AG04450 (cell line): ENCODE data around the gene ZNF689. TPM values are rescaled to one million over a fixed set of nuclear protein-coding genes. Genes with fewer than 3 reads are reported as not detected.

Experiments
- CTCF ChIA-PET: fragments of 300-600, 350-600 bp; formaldehyde crosslinking; extraction: SDS; loops from one replicate; lab custom pipeline; 2022; ENCODE audit warnings: antibody characterized with exemption, inconsistent platforms; lab: Charles Lee
- POLR2A ChIA-PET: fragments of 350-600 bp; formaldehyde crosslinking; extraction: SDS; loops from one replicate; lab custom pipeline; 2021; ENCODE audit warnings: antibody characterized with exemption, inconsistent platforms; lab: Yijun Ruan, JAX
- DNase-seq: peaks from one replicate; pipeline ENCODE4 v3.0.0-alpha.2; 2011; ENCODE audit warnings: low read depth, low spot score
- H3K27ac ChIP-seq: one replicate; pipeline ENCODE4 v1.5.1; 2012; ENCODE audit warnings: low read depth, low read length, control low read depth
- H3K27me3 ChIP-seq: one replicate; pipeline ENCODE4 v1.6.0; 2012; ENCODE audit warnings: low read length; ENCODE audit not compliant: control insufficient read depth, insufficient read depth
- H3K4me3 ChIP-seq: 2 replicates; pipeline ENCODE4 v1.5.1; 2011; ENCODE audit warnings: mild to moderate bottlenecking, low read depth, low read length, control low read depth
- H3K9me3 ChIP-seq: 2 replicates; pipeline ENCODE4 v1.5.1; 2012; ENCODE audit warnings: low read length; ENCODE audit not compliant: control insufficient read depth, insufficient read depth
- polyA plus RNA-seq: library from polyadenylated mRNA; depleted of rRNA; stranded (reverse); fragments of >200 nt; gene quantifications from 2 replicates; pipeline ENCODE4 v1.2.3, GENCODE V29; 2011
- TF ChIP-seq, protein P1 (sequence below): IDR thresholded peaks from 2 replicates; pipeline ENCODE4 v1.5.1; 2011; ENCODE audit warnings: low read depth, low read length, control low read depth, inconsistent platforms

The ZNF689 gene
- polyA plus RNA-seq, 1 experiment = 4.2 TPM

- TF ChIP-seq, protein P1, sequence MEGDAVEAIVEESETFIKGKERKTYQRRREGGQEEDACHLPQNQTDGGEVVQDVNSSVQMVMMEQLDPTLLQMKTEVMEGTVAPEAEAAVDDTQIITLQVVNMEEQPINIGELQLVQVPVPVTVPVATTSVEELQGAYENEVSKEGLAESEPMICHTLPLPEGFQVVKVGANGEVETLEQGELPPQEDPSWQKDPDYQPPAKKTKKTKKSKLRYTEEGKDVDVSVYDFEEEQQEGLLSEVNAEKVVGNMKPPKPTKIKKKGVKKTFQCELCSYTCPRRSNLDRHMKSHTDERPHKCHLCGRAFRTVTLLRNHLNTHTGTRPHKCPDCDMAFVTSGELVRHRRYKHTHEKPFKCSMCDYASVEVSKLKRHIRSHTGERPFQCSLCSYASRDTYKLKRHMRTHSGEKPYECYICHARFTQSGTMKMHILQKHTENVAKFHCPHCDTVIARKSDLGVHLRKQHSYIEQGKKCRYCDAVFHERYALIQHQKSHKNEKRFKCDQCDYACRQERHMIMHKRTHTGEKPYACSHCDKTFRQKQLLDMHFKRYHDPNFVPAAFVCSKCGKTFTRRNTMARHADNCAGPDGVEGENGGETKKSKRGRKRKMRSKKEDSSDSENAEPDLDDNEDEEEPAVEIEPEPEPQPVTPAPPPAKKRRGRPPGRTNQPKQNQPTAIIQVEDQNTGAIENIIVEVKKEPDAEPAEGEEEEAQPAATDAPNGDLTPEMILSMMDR = peak; percentile 56
- ChIA-PET CTCF (interaction anchor here (0.6 to 1.4 kb wide), 6 partner anchors 42 to 492 kb away, joined by 3 to 8 read pairs (median 4); partner anchors contain the start of genes DCTPP1 and ZNF747), POLR2A (interaction anchor here (0.6 to 2.2 kb wide), 10 partner anchors 8 to 836 kb away, joined by 3 to 18 read pairs (median 5); partner anchors contain the start of genes FBRS, PAGR1, ZNF688 and ZNF689)
- DNase-seq = no peak
- Histone ChIP-seq H3K27me3 (no peaks in the 10 kb centered on the region), H3K4me3 (peak overlapping the region; percentile 87), H3K27ac (peak overlapping the region; percentile 89), H3K9me3 (no peaks in the 10 kb centered on the region; the same call in 1 of the 2 replicates)
These were observed 41.2 kb upstream of the ZNF689 start for GRCh38 chr16:30651124-30652004.

- peak; percentile 99 for DNase-seq
- H3K27me3 ChIP-seq = no peaks in the 10 kb centered on the region
- peak within 1 kb of the TSS; percentile 89 for H3K27ac ChIP-seq
- TF ChIP-seq, protein P1 = peak; percentile 17; the same call in 1 of the 2 replicates
- no peaks in the 10 kb centered on the region; the same call in 1 of the 2 replicates for H3K9me3 ChIP-seq
- ChIA-PET POLR2A (interaction anchor here (0.5 to 2.2 kb wide), 17 partner anchors 7 to 835 kb away, joined by 3 to 18 read pairs (median 5); partner anchors contain the start of genes FBRS, ITGAL, PAGR1 and SRCAP), CTCF (interaction anchor here (0.6 to 1.4 kb wide), 7 partner anchors 16 to 491 kb away, joined by 3 to 8 read pairs (median 4); partner anchors contain the start of genes DCTPP1 and ZNF747)
- H3K4me3 ChIP-seq = peak within 1 kb of the TSS; percentile 87
These were observed 40.4 kb upstream of the ZNF689 start, which contains the start of gene PRR14 for GRCh38 chr16:30650369-30651123. Gene PRR14, plus strand, starts transcription at chr16:30650960. Its CDS starts 686 bp downstream, at chr16:30651646.

DNA sequence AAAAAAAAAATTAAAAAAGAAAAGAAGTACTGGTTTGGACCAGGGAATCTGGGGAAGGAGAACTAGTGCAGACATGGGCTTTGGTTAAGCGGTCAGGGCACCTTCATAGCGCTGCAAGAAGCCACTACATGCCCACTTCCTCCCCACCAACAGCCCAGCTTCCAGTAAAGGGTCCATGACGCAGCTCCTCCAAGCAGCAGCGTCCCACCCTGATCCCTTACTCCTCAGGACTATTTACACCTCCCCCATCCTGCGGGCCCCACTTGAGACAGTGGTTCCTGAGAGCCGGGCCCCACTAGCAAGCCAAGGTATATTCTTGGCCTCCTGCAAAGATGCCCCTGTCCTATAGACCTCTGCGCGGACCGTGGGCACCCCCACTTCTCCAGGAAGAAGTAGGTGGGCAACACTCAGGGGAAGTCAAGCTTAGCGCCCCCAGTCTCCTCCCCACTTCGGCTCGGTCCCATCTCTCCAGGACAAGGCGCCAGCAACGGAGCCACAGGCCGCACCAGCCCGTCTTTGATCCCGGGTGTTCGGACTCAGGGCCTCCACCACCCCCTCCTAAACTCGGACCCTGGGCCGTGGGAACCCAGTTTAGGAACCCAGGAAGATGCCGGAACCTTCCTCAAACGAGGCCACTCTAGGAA is 39.7 kb upstream of the ZNF689 start:
- ChIA-PET CTCF (interaction anchor here (0.6 to 1.4 kb wide), 4 partner anchors 16 to 200 kb away, joined by 3 to 6 read pairs (median 4); partner anchors contain the start of gene ZNF747), POLR2A (interaction anchor here (0.5 to 2.2 kb wide), 14 partner anchors 9 to 834 kb away, joined by 3 to 18 read pairs (median 4); partner anchors contain the start of genes FBRS, ITGAL, PAGR1 and SRCAP)
- Histone ChIP-seq H3K27me3 (no peaks in the 10 kb centered on the region), H3K9me3 (no peaks in the 10 kb centered on the region; the same call in 1 of the 2 replicates), H3K4me3 (peak overlapping the region; percentile 50), H3K27ac (peak overlapping the region; percentile 89)
- TF ChIP-seq, protein P1 = no peak
- no peak for DNase-seq

- H3K4me3 ChIP-seq = no peak overlapping the region
- CTCF ChIA-PET = no interaction called here
- no peaks in the 10 kb centered on the region; the same call in 1 of the 2 replicates for H3K9me3 ChIP-seq
- TF ChIP-seq, protein P1 = no peak
- POLR2A ChIA-PET = no interaction called here
- no peak for DNase-seq
- H3K27ac ChIP-seq = no peak overlapping the region
- H3K27me3 ChIP-seq = no peaks in the 10 kb centered on the region
These were observed 37.0 kb upstream of the ZNF689 start for GRCh38 chr16:30647274-30647571.
